WERI-Rb-1 (cell line): ENCODE data around the gene OR4S2.

Source experiments
- DNase-seq: peaks from one replicate; pipeline ENCODE4 v3.0.0-alpha.2; 2020
- H3K27ac ChIP-seq: fragments of 250-450 bp; sonication (Bioruptor Pico); 2 replicates; pipeline ENCODE4 v1.5.1; 2020; ENCODE audit warnings: mild to moderate bottlenecking, moderate library complexity
- H3K27me3 ChIP-seq: fragments of 250-450 bp; sonication (Bioruptor Pico); 2 replicates; pipeline ENCODE4 v1.5.1; 2021; ENCODE audit warnings: mild to moderate bottlenecking, low read depth, moderate library complexity; ENCODE audit not compliant: insufficient read depth, severe bottlenecking
- H3K36me3 ChIP-seq: fragments of 250-450 bp; sonication (Bioruptor Pico); 2 replicates; pipeline ENCODE4 v1.5.1; 2020; ENCODE audit warnings: mild to moderate bottlenecking, moderate library complexity
- H3K4me3 ChIP-seq: 2 replicates; pipeline ENCODE4 v1.5.1; 2011; ENCODE audit warnings: low read depth, mild to moderate bottlenecking, control low read depth, low read length
- H3K9me3 ChIP-seq: fragments of 250-450 bp; sonication (Bioruptor Pico); 2 replicates; pipeline ENCODE4 v1.5.1; 2021; ENCODE audit warnings: mild to moderate bottlenecking, moderate library complexity; ENCODE audit not compliant: severe bottlenecking
- TF ChIP-seq, protein P1 (sequence below): IDR thresholded peaks from 2 replicates; pipeline ENCODE4 v1.5.1; 2011; ENCODE audit warnings: low read depth, mild to moderate bottlenecking, control low read depth, inconsistent platforms, low read length

OR4S2 gene, protein sequence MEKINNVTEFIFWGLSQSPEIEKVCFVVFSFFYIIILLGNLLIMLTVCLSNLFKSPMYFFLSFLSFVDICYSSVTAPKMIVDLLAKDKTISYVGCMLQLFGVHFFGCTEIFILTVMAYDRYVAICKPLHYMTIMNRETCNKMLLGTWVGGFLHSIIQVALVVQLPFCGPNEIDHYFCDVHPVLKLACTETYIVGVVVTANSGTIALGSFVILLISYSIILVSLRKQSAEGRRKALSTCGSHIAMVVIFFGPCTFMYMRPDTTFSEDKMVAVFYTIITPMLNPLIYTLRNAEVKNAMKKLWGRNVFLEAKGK

DNA sequence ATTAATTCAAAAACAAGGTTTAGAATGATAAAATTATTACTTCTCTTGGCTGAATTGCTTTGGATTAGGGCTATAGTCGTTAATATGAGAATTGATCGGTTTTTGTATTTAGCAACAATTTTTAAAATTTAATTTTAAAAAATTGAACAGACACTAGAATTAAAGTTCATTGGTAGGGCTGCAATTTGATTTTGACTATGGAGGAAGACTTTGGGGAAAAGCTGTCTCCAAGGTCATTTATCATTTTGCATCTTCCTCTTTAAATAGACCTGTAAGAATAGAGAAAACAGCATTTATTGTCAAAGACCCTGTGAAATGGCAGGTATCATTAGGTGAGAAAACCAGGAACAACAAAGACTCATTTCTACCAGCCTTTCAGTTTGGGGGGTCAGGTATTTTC lies at the start of gene OR4S2:
Gene OR4S2 (plus strand): TSS at position 301 of the 400 bp plus-strand sequence. CDS start 2,577 bp downstream, outside the sequence.
- no peak within 1 kb of the TSS for H3K4me3 ChIP-seq
- no peaks in the 10 kb centered on the region for H3K36me3 ChIP-seq
- peaks cover 7% of the 10 kb centered on the region for H3K27me3 ChIP-seq
- H3K27ac ChIP-seq: no peak within 1 kb of the TSS
- no peak for DNase-seq
- TF ChIP-seq, protein P1, sequence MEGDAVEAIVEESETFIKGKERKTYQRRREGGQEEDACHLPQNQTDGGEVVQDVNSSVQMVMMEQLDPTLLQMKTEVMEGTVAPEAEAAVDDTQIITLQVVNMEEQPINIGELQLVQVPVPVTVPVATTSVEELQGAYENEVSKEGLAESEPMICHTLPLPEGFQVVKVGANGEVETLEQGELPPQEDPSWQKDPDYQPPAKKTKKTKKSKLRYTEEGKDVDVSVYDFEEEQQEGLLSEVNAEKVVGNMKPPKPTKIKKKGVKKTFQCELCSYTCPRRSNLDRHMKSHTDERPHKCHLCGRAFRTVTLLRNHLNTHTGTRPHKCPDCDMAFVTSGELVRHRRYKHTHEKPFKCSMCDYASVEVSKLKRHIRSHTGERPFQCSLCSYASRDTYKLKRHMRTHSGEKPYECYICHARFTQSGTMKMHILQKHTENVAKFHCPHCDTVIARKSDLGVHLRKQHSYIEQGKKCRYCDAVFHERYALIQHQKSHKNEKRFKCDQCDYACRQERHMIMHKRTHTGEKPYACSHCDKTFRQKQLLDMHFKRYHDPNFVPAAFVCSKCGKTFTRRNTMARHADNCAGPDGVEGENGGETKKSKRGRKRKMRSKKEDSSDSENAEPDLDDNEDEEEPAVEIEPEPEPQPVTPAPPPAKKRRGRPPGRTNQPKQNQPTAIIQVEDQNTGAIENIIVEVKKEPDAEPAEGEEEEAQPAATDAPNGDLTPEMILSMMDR: no peak
- H3K9me3 ChIP-seq: no peaks in the 10 kb centered on the region

DNA sequence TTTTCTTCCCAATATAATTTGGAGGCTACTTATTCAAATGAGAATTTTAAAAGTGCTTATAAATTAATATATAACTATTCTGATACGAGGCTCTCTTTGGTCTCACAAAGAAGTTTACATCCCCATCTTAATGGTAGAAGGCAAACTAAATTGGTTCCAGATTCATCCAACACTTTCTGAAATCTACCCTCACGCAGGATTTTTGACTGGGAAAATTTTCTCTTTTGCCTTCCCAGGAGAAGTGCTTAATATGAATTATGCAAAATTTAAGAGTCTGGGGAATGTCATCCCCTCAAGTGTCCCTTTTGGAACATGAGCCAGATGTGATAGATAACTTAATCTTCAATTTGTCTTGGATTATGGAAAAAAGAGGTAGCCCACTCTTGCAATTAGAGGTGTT lies 40.6 kb upstream of the OR4S2 start, which contains the start of gene OR4C11:
Gene OR4C11 (minus strand): TSS at position 101 of the 400 bp plus-strand sequence. CDS start 3,272 bp downstream, outside the sequence.
- DNase-seq: no peak
- H3K4me3 ChIP-seq: no peak within 1 kb of the TSS
- H3K27me3 ChIP-seq: peaks cover 2% of the 10 kb centered on the region
- H3K27ac ChIP-seq: no peak within 1 kb of the TSS
- no peaks in the 10 kb centered on the region for H3K36me3 ChIP-seq
- H3K9me3 ChIP-seq: no peaks in the 10 kb centered on the region
- TF ChIP-seq, protein P1: no peak

DNA sequence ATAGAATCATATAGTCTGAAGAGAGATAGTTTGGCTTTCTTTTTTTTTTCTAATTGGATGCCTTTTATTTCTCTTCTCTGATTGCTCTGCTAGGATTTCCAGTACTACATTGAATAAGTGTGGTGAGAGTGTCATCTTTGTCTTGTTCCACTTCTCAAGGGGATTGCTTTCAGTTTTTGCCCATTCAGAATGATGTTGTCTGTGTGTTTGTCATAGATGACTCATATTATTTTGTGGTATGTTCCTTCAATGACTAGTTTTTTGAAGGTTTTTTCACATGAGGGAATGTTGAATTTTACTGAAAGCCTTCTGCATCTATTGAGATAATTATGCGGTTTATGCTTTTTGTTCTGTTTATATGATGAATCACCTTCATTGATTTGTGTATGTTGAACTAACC lies 23.6 kb upstream of the OR4S2 start:
- TF ChIP-seq, protein P1: no peak
- H3K9me3 ChIP-seq: no peaks in the 10 kb centered on the region
- H3K27me3 ChIP-seq: peaks cover 3% of the 10 kb centered on the region
- DNase-seq: no peak
- H3K36me3 ChIP-seq: no peaks in the 10 kb centered on the region
- no peak overlapping the region for H3K27ac ChIP-seq
- H3K4me3 ChIP-seq: no peak overlapping the region

DNA sequence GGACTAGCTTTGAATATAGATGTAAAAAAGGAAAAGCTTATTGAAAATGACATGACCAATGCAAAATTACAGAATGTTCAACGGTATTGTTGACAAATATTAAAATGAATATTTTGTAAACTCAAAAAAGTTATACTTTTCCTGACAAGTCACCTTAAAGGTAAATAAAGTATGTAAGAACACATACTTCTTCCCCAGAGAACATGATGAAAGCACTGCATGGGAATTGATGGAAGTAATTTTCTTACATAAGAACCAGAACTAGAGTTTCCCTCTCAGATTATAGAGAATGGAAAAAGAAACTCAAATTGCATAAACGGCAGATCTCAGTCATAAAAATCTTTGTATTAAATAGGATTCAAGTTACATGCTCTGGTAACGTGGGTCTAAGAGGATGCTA lies 13.3 kb upstream of the OR4S2 start, which contains the start of gene OR4P4:
Gene OR4P4 (plus strand): TSS at position 301 of the 400 bp plus-strand sequence.
- H3K27ac ChIP-seq: no peak within 1 kb of the TSS
- H3K36me3 ChIP-seq: no peaks in the 10 kb centered on the region
- peaks cover 16% of the 10 kb centered on the region for H3K27me3 ChIP-seq
- no peak within 1 kb of the TSS for H3K4me3 ChIP-seq
- TF ChIP-seq, protein P1: no peak
- H3K9me3 ChIP-seq: no peaks in the 10 kb centered on the region
- no peak for DNase-seq

DNA sequence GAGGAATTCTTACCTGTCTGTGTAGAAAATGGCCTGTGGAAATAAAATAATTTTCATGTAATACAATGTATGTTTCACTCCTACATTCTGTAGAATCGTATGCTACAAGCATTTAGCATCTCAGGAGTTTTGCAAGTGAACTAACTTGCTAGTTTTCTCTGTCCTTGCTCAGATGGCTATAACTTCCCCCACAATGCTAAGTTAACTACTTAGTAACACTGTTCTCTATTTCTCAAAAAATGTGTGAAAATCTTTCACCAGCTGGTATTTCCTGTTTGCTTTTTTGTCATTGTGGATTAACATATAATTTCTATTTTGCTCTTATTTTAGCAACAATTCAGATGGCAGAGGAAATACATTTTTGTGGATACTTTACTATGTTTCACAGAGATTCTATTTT lies 4.4 kb downstream of the OR4S2 start:
- no peak for DNase-seq
- Histone ChIP-seq H3K9me3 (no peaks in the 10 kb centered on the region), H3K4me3 (no peak overlapping the region), H3K36me3 (no peaks in the 10 kb centered on the region), H3K27me3 (peaks cover 32% of the 10 kb centered on the region), H3K27ac (no peak overlapping the region)
- TF ChIP-seq, protein P1: no peak
